Skin epidermis (tissue), 12 donors: Measurements from ENCODE around the gene KPRP.
A peak's percentile ranks its signal among the peaks of the same experiment; 100 is the strongest.

Experiments used
- H3K27ac ChIP-seq, 21 experiments: fragments of 200-600 bp; sonication (generic) in 11 of 21; one replicate each; pipeline ENCODE4 v1.5.0; 2020; ENCODE audit warnings: mild to moderate bottlenecking in 3 of 21, inconsistent platforms in 2 of 21, moderate library complexity in 2 of 21
- H3K4me3 ChIP-seq, 7 experiments: fragments of 200-600 bp; sonication (generic) in 2 of 7; one replicate each; pipeline ENCODE4 v1.5.0; 2020; ENCODE audit warnings: inconsistent platforms in 2 of 7, mild to moderate bottlenecking in 2 of 7, moderate library complexity in 1 of 7

Gene KPRP

GRCh38 chr1:152757747-152758146 is at the start of gene KPRP:
KPRP (plus strand) TSS chr1:152758025; CDS start chr1:152759589, 1,564 bp downstream.
- Histone ChIP-seq H3K4me3 (no peak within 1 kb of the TSS), H3K27ac (no peak within 1 kb of the TSS)

- Histone ChIP-seq H3K4me3 (no peak overlapping the region), H3K27ac (peak overlapping the region in 6 of 21 experiments; percentile 4 to 51 (median 32))
Observed at GRCh38 chr1:152718238-152718637, 39.6 kb upstream of the KPRP start.

GRCh38 chr1:152725261-152725660 is 32.6 kb upstream of the KPRP start:
- Histone ChIP-seq H3K27ac (no peak overlapping the region), H3K4me3 (no peak overlapping the region)

- H3K27ac ChIP-seq, result no peak overlapping the region
- H3K4me3 ChIP-seq, result no peak overlapping the region
Observed at GRCh38 chr1:152728986-152729385, 28.8 kb upstream of the KPRP start.

GRCh38 chr1:152735648-152736047 is 22.2 kb upstream of the KPRP start:
- no peak overlapping the region for H3K27ac ChIP-seq
- no peak overlapping the region for H3K4me3 ChIP-seq

- H3K27ac ChIP-seq, result no peak overlapping the region
- no peak overlapping the region for H3K4me3 ChIP-seq
Observed at GRCh38 chr1:152737997-152738396, 19.8 kb upstream of the KPRP start.

GRCh38 chr1:152739841-152740240 is 18.0 kb upstream of the KPRP start:
- Histone ChIP-seq H3K27ac (peak overlapping the region in 1 of 21 experiments; percentile 24), H3K4me3 (no peak overlapping the region)

- H3K27ac ChIP-seq, result no peak overlapping the region
- H3K4me3 ChIP-seq, result no peak overlapping the region
Observed at GRCh38 chr1:152741656-152742055, 16.2 kb upstream of the KPRP start.

- Histone ChIP-seq H3K4me3 (no peak overlapping the region), H3K27ac (no peak overlapping the region)
Observed at GRCh38 chr1:152743371-152744145, 14.3 kb upstream of the KPRP start.

GRCh38 chr1:152745289-152745704 is 12.5 kb upstream of the KPRP start:
- Histone ChIP-seq H3K27ac (no peak overlapping the region), H3K4me3 (no peak overlapping the region)

- Histone ChIP-seq H3K27ac (no peak overlapping the region), H3K4me3 (no peak overlapping the region)
Observed at GRCh38 chr1:152745765-152746444, 11.9 kb upstream of the KPRP start.

GRCh38 chr1:152747831-152748230 is 10.0 kb upstream of the KPRP start:
- H3K27ac ChIP-seq, result no peak overlapping the region
- H3K4me3 ChIP-seq, result no peak overlapping the region

- H3K4me3 ChIP-seq, result no peak overlapping the region
- no peak overlapping the region for H3K27ac ChIP-seq
Observed at GRCh38 chr1:152752225-152752624, 5.6 kb upstream of the KPRP start.

GRCh38 chr1:152753586-152753985 is 4.2 kb upstream of the KPRP start:
- no peak overlapping the region for H3K27ac ChIP-seq
- H3K4me3 ChIP-seq, result no peak overlapping the region

- Histone ChIP-seq H3K4me3 (no peak overlapping the region), H3K27ac (no peak overlapping the region)
Observed at GRCh38 chr1:152756872-152757271, 953 bp upstream of the KPRP start.

- no peak overlapping the region for H3K4me3 ChIP-seq
- no peak overlapping the region for H3K27ac ChIP-seq
Observed at GRCh38 chr1:152758636-152759035, 811 bp downstream of the KPRP start.

- Histone ChIP-seq H3K27ac (peak overlapping the region in 1 of 21 experiments; percentile 62), H3K4me3 (no peak overlapping the region)
Observed at GRCh38 chr1:152759453-152760173, 1.8 kb downstream of the KPRP start.

GRCh38 chr1:152760551-152761190 is 2.8 kb downstream of the KPRP start:
- Histone ChIP-seq H3K27ac (no peak overlapping the region), H3K4me3 (no peak overlapping the region)

- Histone ChIP-seq H3K27ac (no peak overlapping the region), H3K4me3 (no peak overlapping the region)
Observed at GRCh38 chr1:152761609-152762213, 3.9 kb downstream of the KPRP start.
